CD4-positive, alpha-beta T cell treated with Interleukin-21 for 1 hour (primary cell): Measurements from ENCODE around the gene MACROD2.

ENCODE experiments used
- DNase-seq: peaks from one replicate; pipeline ENCODE4 v3.0.0-alpha.2; 2020

Gene MACROD2

DNA sequence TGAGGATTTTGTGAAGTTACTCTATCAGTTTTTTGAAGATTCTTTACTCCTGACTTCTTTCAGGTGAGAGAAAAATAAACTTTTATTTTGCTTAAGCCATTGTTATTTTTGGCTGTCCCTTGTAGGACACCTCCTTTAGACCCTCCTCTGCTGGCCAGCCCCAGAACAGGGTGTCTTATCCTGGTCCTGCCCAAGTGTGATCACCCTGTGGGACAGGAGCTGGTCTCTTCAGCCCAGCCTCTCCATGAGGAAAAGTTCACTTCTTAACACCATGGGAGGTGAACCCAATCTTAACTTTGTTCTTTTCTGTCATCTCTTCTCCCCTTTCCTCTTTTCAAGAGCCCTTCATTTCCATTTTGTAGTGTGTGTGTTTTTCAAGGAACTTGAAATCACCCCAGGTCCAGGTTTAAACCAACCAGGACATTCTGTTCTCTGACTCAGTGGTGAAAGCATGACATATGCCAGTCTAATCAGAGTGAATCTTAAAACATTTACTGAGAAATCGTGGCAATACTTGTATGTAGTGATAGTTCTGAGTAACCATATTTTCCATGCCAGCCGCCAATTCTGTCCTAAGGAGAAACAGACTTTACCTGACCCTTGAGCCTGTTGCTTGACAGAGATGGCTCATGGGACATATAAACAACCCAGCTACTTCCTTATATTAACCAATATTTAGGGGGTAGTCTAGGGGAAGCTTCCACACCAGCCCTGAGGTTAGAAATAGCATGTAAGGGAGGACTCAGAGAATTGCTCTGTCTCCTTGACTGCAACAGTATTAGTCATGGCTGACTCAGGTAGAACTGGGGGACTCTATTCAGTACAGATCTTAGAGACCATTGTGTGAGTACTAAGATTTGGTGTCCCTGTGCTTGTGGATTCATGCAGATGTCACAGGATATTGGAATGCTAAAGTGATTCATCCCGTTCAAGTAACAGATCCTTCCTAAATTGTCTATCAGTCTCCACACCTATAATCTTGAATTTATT, 293.3 kb downstream of the MACROD2 start:
- DNase-seq, result no peak

- DNase-seq, result no peak
Measured at GRCh38 chr20:14291502-14291901, 296.2 kb downstream of the MACROD2 start.

DNA sequence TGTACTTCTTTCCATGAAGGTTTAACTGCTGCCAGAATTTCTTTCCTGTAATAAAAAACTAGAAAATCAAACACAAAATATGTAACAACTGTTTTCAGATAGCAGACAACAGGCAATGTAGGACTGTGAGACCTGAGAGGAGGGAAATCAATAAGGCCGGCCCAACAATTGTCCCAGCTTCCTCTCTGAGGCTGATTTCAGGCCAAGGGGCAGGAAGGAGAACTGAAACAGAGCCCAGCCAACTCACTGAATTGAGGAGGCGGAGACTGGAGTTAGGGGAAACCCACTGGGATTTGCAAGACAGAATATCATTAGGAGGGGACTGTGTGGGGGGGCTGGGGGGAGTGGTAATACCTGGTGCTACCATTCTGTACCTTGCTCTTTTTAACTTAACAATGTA, 299.9 kb downstream of the MACROD2 start:
- no peak for DNase-seq

DNA sequence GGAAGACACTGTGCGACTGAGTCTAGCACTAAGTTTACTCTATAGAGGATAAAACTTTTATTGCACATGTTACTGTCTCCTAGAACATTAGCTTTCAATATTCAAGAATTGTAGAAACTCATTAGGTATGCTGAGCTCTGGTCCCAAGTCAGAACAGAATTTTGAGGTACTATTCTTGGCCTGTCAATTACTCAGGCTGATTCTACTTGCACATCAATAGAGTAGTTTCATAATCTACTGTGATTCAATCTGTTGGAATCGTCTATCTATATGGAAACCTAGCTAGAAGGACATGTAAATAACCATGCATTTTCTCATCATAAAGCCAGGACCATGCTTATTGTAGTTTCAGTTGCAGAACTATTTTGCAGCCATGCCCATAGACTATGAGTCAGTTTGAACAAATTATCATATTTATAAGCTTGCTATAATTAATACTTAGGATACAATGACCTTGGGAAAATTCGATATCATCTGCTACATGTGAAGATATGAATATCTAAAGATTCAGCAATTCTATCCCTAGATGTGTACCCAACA, 300.5 kb downstream of the MACROD2 start:
- no peak for DNase-seq

DNA sequence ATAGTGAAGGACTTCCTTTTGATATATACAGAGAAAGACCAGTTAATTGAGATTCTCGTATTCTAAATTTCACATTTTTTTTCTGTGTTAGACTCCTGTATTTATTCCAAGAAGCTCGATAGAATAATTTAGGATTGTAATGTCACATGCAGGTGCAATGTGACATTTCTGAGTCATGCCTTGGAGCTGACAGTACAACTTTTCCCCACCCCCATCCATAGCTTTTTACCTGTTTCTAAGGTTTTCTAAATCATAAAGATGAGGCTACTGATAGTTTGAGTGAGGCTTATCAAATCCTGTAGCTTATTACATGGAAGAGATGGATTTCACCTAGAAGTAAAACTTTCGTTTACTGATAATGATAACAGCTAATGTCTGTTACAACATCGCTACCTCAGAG, 304.5 kb downstream of the MACROD2 start:
- no peak for DNase-seq

GRCh38 chr20:14303106-14303505, 307.8 kb downstream of the MACROD2 start:
- DNase-seq, result no peak

- DNase-seq, result no peak
Measured at GRCh38 chr20:14303651-14304050, 308.3 kb downstream of the MACROD2 start.

GRCh38 chr20:14304472-14304871, 309.2 kb downstream of the MACROD2 start:
- no peak for DNase-seq

GRCh38 chr20:14307956-14308355, 312.6 kb downstream of the MACROD2 start:
- DNase-seq, result no peak

DNA sequence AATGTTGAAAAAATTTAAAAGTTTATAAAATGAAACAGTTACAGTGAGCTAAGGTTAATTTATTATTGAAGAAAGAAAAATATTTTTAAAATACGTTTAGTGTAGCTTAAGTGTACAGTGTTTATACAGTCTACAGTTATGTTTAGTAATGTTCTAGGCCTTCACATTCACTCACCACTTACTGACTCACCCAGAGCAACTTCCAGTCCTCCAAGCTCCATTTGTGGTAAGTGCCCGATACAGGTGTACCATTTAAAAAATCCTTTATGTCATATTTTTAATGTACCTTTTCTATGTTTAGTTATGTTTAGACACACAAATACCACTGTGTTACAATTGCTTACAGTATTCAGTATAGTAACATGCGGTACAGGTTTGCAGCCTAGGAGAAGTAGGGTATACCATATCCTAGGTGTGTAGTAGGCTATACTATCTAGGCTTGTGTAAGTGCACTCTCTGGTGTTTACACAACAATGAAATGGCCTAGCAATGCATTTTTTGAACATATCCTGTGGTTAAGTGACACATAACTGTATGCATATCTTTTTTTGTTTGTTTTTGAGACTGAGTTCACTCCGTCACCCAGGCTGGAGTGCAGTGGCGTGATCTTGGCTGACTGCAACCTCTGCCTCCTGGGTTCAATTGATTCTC, 315.8 kb downstream of the MACROD2 start:
- no peak for DNase-seq

- DNase-seq, result no peak
Measured at GRCh38 chr20:14312001-14312400, 316.7 kb downstream of the MACROD2 start.

- no peak for DNase-seq
Measured at GRCh38 chr20:14313341-14314020, 318.2 kb downstream of the MACROD2 start.

- DNase-seq, result no peak
Measured at GRCh38 chr20:14319704-14320103, 324.4 kb downstream of the MACROD2 start.

GRCh38 chr20:14331646-14332045, 336.3 kb downstream of the MACROD2 start:
- no peak for DNase-seq

DNA sequence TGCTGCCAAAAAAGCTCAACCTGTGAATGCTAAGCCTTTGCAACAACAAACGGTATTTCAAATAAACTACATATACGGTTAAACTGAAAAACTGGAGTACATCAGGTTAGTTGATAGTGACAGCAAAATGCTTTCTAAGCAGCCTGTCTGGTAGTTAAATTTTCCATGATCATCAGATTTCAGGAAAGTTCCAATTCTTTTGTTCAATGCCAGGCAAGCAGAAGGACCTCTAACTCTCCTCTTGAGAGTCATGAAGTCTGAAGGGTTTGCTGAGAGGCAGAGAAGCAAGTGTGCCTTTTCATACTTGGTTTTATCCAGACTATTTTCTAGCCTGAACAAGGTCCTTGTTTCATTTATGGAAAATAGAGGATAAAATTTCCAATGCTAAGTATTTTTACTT, 337.6 kb downstream of the MACROD2 start:
- DNase-seq, result no peak

DNA sequence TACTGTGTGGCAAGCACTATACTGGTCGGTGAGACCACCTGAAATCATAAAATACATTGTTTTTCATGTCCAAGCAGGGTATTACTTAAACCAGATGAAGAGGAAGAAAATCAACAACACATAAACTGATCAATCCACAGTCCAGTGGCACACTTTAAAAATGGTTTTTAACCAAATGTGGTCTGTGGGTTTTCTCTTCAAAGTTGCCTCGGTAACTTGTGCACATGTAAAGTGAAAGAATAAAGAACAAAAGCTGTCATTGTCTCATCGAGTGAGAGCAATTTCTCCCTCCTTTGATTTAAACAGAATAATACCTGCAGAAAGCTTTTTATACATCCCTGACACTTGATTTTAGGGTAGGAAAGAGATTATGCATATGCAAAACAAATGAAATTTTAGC, 338.4 kb downstream of the MACROD2 start:
- DNase-seq, result no peak

DNA sequence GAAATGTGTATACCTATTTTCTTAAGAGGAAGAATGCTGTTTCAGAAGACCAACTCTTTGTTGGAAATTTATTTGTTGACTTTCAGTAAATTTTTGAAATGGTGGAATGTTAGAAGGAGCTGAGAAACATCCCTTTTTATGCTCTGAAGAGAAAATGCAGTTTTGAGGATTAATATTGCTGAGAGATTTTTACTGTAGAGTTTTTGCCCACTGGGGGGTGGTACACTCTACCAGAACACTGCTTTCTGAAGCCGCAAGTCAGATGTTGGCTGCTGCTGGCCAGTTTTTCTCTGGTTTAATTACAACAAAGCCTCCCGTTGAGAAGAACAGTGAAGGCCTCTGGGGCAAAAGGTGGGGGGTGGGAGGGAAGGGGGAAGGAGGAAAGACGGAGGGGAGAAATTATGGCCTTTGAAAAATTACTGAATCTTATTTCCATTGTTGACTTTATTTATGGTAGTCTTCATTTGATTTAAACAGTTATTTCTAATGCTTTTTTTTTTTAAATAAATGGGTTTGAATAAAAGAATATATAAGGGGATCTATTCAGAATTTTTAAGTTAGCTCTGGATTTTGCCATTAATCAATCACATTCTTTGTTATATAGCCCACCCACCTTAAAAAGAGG, 339.1 kb downstream of the MACROD2 start:
- DNase-seq, result no peak

DNA sequence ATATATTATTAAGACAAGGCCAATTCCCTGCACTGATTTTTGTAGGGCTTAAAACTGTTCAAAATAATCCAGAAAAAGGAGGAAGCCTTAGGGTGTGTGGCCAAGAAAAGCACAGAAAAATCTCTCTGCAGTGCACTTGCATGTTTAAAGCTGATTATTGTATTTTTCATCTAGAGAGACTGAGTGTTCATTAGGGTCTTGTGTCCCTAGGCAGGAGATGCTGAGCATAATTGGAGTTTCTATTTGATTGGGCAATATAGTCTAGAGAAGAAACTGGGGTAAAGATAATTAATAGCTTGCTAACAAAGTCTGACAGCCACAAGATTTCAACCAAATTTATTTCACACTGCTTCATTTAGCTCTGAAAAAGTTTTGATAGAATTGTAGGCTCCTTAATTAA, 339.7 kb downstream of the MACROD2 start:
- DNase-seq, result no peak

DNA sequence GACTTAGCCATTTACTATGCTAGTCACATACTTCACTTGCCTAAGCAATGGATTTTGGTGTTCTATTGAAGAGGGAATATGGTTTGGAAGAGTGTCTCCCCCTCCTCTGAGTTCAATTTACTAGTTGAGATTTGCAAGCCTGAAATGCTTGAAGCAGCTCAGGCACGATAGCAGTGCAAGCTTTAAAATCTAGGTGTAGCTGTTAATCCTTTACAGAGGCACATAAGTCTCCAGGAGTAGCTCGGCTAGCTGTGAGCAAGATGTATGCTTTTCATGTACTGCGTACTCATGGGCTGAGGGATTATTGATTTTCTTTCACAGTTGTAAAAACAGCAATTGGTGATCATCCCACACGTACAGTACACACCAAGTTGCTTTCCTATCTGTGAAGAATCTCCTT, 341.4 kb downstream of the MACROD2 start:
- no peak for DNase-seq

GRCh38 chr20:14337400-14338171, 342.3 kb downstream of the MACROD2 start, which contains the start of gene FLRT3:
TSS of gene FLRT3 (minus strand) at chr20:14337612. CDS start at chr20:14327506, 10,106 bp downstream.
- DNase-seq, result no peak

DNA sequence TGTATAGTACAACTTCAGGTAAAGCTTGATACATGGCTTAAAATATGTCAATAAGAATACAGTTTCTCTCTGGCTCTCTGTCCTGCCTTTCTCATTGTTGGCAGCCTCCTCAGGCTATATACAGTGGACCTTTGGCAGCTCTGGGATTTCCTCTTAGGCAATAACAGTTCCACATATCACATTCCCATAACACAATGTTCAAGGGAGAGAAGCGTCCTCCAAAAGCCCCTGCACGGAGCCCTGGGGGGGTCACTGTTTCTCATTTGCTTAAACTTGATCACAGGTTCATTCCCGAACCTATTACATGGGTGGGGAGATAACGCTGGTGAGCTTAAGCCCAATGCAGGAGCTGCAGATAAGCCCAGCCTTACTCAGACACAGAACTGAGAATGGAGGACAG, 346.5 kb downstream of the MACROD2 start:
- DNase-seq, result no peak

DNA sequence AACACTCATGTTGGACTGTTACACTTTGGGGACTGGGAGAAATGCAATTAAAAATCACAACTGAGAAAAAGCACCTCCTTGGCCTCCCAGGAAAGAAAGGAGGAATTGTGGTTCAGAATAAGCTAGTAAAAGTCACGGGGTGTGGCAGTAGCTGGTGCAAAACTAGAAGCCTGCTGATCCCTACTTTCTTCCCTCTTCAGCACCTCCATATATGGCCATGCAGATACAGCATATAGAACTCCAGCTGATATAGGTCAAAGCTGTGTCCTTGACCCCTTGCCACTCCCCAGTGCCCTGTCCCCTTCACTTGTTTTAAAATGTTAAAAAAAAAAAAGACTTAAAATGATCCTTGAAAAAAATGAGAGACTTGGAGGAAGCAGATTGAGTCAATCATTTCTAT, 347.6 kb downstream of the MACROD2 start:
- no peak for DNase-seq
